ENCODE measurements around the gene HHEX.
A peak's percentile ranks its signal among the peaks of the same experiment; 100 is the strongest.

DNA sequence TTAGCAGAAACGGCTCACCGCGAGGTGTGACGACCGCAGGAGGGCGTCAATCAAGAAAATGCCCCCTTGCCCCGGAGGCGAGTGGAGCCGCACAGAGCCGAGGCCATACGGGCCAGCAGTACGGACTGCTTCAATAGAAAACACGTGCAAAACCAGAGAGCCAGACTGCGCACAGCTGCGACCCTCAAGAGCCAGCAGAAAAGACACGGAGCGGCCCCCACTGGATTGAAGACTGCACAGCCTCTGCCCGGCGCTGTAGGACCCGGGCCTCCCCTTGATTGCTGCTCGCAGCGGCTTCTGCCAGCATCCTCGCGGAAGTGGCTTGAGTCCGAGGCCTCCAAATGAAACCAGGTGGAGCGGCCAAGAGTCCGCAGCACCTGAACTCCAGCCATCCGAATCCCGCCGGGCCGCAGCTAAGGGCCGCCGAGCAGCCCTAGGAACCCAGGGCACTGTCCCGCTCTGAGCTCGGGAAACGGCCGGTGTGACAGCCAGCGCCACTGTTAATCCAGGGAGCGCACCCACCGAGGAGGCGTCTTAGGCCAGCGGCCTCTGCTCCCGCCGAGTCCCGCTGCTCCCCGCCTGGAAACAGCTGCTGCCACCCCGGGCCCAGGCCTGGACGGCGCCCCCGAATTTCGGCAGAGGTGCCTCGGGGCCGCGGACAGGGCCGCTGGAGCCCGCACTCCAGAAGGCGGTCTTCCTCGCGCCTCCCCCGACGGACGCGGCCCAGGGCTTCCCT is 660 bp upstream of the HHEX start:
- TF ChIP-seq TAF1 (IDR thresholded peaks at IDR 0.05; ENCODE audit: low read depth) = no peak
- no peak for TF ChIP-seq TEAD4 (IDR thresholded peaks at IDR 0.05)
- TF ChIP-seq, protein P1, sequence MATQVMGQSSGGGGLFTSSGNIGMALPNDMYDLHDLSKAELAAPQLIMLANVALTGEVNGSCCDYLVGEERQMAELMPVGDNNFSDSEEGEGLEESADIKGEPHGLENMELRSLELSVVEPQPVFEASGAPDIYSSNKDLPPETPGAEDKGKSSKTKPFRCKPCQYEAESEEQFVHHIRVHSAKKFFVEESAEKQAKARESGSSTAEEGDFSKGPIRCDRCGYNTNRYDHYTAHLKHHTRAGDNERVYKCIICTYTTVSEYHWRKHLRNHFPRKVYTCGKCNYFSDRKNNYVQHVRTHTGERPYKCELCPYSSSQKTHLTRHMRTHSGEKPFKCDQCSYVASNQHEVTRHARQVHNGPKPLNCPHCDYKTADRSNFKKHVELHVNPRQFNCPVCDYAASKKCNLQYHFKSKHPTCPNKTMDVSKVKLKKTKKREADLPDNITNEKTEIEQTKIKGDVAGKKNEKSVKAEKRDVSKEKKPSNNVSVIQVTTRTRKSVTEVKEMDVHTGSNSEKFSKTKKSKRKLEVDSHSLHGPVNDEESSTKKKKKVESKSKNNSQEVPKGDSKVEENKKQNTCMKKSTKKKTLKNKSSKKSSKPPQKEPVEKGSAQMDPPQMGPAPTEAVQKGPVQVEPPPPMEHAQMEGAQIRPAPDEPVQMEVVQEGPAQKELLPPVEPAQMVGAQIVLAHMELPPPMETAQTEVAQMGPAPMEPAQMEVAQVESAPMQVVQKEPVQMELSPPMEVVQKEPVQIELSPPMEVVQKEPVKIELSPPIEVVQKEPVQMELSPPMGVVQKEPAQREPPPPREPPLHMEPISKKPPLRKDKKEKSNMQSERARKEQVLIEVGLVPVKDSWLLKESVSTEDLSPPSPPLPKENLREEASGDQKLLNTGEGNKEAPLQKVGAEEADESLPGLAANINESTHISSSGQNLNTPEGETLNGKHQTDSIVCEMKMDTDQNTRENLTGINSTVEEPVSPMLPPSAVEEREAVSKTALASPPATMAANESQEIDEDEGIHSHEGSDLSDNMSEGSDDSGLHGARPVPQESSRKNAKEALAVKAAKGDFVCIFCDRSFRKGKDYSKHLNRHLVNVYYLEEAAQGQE (IDR thresholded peaks at IDR 0.05; ENCODE audit: low read depth) = no peak
- no peak for TF ChIP-seq RAD21 (IDR thresholded peaks at IDR 0.05; ENCODE audit: low read depth)
- TF ChIP-seq EGR1 (IDR thresholded peaks at IDR 0.05) = 0 out of 2 replicates have a peak, but pooled peaks have one; percentile 4
- TF ChIP-seq YY1 (IDR thresholded peaks at IDR 0.05; ENCODE audit: low read depth) = no peak
- TF ChIP-seq, protein P2, sequence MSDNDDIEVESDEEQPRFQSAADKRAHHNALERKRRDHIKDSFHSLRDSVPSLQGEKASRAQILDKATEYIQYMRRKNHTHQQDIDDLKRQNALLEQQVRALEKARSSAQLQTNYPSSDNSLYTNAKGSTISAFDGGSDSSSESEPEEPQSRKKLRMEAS (IDR thresholded peaks at IDR 0.05) = no peak
- no peak for TF ChIP-seq EP300 (IDR thresholded peaks at IDR 0.05; ENCODE audit: borderline replicate concordance)
- TF ChIP-seq ZBTB7A (IDR thresholded peaks at IDR 0.05; ENCODE audit: low read depth) = no peak
- no peak for TF ChIP-seq TCF12 (IDR thresholded peaks at IDR 0.05; ENCODE audit: low read depth)
- TF ChIP-seq CEBPB (IDR thresholded peaks at IDR 0.05) = no peak
- TF ChIP-seq NFIC (IDR thresholded peaks at IDR 0.05) = no peak
- TF ChIP-seq FOXM1 (IDR thresholded peaks at IDR 0.05; ENCODE audit: borderline replicate concordance, low read depth) = no peak
- TF ChIP-seq, protein P3, sequence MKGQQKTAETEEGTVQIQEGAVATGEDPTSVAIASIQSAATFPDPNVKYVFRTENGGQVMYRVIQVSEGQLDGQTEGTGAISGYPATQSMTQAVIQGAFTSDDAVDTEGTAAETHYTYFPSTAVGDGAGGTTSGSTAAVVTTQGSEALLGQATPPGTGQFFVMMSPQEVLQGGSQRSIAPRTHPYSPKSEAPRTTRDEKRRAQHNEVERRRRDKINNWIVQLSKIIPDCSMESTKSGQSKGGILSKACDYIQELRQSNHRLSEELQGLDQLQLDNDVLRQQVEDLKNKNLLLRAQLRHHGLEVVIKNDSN (IDR thresholded peaks at IDR 0.05) = no peak

Data from Ishikawa (cell line).